Measurements from ENCODE around the gene RAB3IP. TPM values are rescaled to one million over a fixed set of nuclear protein-coding genes. Genes with fewer than 3 reads are reported as not detected.

Gene RAB3IP
- total RNA-seq, 1 donor from 2014 or later, result 20.3 TPM

DNA sequence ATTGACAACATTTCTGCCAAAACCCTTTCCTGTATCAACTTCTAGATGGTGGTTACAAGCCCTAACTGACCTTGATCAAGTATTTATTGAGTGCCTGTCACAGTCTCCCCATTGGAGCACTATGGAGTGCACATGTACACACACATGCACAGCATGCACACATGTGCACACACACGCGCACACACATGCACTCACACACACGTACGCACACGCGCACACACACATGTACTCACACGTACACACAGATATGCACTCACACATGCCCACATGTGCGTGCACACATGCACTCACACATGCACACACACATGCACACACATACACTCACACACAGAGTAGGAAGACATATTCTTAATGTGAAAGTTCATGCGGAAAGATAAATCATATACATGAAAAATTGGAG is 130.0 kb downstream of the RAB3IP start:
- intact Hi-C loops (cut with DNase I), result no loop called here
- ATAC-seq (ENCODE audit: poor library complexity), result no peak
- DNase-seq, result no peak

DNA sequence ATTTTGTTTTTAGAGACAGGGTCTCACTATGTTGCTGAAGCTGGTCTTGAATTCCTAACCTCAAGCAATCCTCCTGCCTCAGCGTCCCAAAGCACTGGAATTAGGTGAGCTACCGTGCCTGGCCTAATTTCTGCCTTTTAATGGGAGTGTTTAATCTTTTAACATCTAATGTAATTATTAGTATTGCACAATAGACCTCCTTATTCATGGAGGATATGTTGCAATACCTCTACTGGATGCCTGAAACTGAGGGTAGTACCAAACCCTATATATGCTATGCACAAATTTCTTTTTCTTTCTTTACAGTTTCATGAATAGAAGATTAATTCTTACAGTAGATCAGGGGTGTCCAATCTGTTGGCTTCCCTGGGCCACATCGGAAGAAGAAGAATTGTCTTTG is 134.1 kb downstream of the RAB3IP start:
- ATAC-seq (ENCODE audit: poor library complexity) (no peak), DNase-seq (no peak)
- intact Hi-C loops (cut with DNase I), result no loop called here

Other genes with a start within 250 kb of the RAB3IP start
- gene CCT2, start 153.4 kb upstream of the RAB3IP start, total RNA-seq, result 84.8 TPM
- 40.5 TPM for gene LRRC10, start 128.0 kb upstream of the RAB3IP start, total RNA-seq
- gene BEST3, start 39.6 kb upstream of the RAB3IP start, total RNA-seq, result 0.48 TPM
- 0.11 TPM for gene MYRFL, start 86.4 kb downstream of the RAB3IP start, total RNA-seq